Epithelial cell of proximal tubule (primary cell): ENCODE results near the gene CCDC89. TPM values are rescaled to one million over a fixed set of nuclear protein-coding genes. Genes with fewer than 3 reads are reported as not detected.
A peak's percentile ranks its signal among the peaks of the same experiment; 100 is the strongest.
"Not testable (repeated sequence)": the region's sequence is repeated elsewhere in the genome, so short reads cannot be mapped to it uniquely, and the experiment has no call there.

Source experiments
- DNase-seq: peaks from one replicate; pipeline ENCODE4 v3.0.0-alpha.2; 2011; ENCODE audit warnings: low read depth
- H3K4me3 ChIP-seq: 2 replicates; pipeline ENCODE4 v1.5.1; 2011; ENCODE audit warnings: low read depth, mild to moderate bottlenecking, low read length
- CTCF ChIP-seq: conservative IDR thresholded peaks from 2 replicates; pipeline ENCODE4 v1.5.1; 2012; ENCODE audit warnings: low read depth, mild to moderate bottlenecking, low read length
- total RNA-seq: library from RNA; depleted of rRNA; stranded (reverse); fragments of >200 nt; gene quantifications from 2 replicates; pipeline ENCODE4 v1.2.3, GENCODE V29; 2015

Gene CCDC89
- total RNA-seq, 1 donor from 2014 or later: not detected

GRCh38 chr11:85663753-85664614 lies 22.0 kb downstream of the CCDC89 start:
- DNase-seq: no peak
- TF ChIP-seq CTCF: peak; percentile 34

GRCh38 chr11:85663080-85663752 lies 22.8 kb downstream of the CCDC89 start:
- DNase-seq: no peak
- H3K4me3 ChIP-seq: peak overlapping the region; percentile 90
- TF ChIP-seq CTCF: no peak

More at GRCh38 chr11:85663753-85664614, 22.0 kb downstream of the CCDC89 start:
- peak overlapping the region; percentile 90 for H3K4me3 ChIP-seq

GRCh38 chr11:85661972-85662664 lies 23.9 kb downstream of the CCDC89 start:
- no peak for DNase-seq
- no peak for TF ChIP-seq CTCF
- H3K4me3 ChIP-seq: peak overlapping the region; percentile 90

GRCh38 chr11:85658180-85658579 lies 27.8 kb downstream of the CCDC89 start:
- TF ChIP-seq CTCF: no peak
- no peak overlapping the region for H3K4me3 ChIP-seq
- DNase-seq: no peak

- DNase-seq: no peak
- TF ChIP-seq CTCF: no peak
- H3K4me3 ChIP-seq: no peak overlapping the region
These were observed 29.2 kb downstream of the CCDC89 start for GRCh38 chr11:85656777-85657176.

GRCh38 chr11:85654343-85654742 lies 31.7 kb downstream of the CCDC89 start:
- not testable (repeated sequence) for H3K4me3 ChIP-seq, DNase-seq

GRCh38 chr11:85652786-85653447 lies 33.1 kb downstream of the CCDC89 start:
- TF ChIP-seq CTCF: no peak
- no peak for DNase-seq
- H3K4me3 ChIP-seq: no peak overlapping the region
